Activated CD4-positive, alpha-beta T cell treated with anti-CD3 and anti-CD28 coated beads, Interleukin-2, amount 50 U/mL, for 48 hours (primary cell): ENCODE measurements around the gene PIM1.
"Not testable (repeated sequence)": the region's sequence is repeated elsewhere in the genome, so short reads cannot be mapped to it uniquely, and the experiment has no call there.

Experiments
- DNase-seq, 2 experiments: peaks; one replicate each; pipeline ENCODE4 v3.0.0-alpha.2; 2020

The PIM1 gene

DNA sequence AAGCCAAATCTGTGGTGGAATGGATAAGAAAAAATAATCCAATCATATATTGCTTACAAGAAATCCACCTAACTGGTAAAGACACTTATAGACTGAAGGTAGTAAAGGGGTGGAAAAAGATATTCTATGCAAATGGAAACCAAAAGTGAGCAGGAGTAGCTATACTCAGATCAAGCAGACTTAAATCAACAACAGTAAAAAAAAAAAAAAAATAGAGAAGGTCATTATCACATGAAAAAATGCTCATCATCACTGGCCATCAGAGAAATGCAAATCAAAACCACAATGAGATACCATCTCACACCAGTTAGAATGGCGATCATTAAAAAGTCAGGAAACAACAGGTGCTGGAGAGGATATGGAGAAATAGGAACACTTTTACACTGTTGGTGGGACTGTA, 24.9 kb downstream of the PIM1 start:
- not testable (repeated sequence) for DNase-seq

DNA sequence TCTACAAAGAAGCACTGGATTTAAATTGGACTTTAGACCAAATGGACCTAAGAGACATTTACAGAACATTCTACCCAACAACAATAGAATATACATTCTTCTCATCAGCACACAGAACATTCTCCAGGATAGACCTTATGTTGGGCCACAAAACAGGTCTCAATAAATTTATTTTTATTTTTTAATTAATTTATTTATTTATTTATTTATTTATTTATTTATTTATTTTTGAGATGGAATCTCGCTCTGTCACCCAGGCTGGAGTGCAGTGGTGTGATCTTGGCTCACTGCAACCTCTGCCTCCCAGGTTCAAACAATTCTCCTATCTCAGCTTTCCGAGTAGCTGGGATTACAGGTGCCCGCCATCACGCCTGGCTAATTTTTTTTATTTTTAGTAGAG, 26.5 kb downstream of the PIM1 start:
- DNase-seq = not testable (repeated sequence)

DNA sequence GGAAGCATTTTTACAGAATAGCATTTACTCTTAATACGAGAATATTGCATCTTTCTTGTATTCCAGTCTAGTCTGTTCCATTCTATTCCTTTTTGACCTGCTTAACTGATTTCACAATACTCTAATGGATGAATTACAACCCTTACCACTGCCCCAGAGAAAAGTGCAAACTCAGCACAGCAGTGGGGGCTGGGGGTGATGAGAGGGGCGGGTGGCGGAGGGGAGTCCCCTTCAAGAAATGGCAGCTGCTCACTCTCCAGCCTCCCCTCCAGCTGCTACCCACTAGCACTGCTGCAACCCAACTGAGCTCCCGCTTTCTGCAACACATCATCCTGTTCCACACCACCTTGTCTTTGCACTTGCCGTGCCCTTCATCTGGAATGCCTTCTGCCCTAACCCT, 30.1 kb downstream of the PIM1 start:
- no peak for DNase-seq

DNA sequence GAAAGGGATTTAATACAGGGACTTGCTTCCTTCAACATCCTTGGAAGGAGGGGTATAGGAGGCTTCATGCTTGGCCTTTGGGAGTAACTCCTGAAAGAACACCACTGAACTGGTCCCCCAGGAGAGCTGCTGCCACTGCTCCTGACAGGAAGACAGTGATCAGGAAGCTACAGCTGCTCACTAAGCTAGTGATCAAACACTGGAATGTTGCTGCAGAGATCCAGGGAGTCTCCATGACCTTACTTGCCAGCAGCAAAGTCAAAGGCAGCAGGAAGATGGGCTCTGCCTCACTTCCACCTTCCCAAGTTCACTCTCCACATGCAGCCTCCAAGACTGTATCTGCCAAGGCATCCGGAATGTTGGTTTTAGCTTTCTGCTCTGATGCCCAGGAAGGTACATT, 31.8 kb downstream of the PIM1 start:
- no peak for DNase-seq

DNA sequence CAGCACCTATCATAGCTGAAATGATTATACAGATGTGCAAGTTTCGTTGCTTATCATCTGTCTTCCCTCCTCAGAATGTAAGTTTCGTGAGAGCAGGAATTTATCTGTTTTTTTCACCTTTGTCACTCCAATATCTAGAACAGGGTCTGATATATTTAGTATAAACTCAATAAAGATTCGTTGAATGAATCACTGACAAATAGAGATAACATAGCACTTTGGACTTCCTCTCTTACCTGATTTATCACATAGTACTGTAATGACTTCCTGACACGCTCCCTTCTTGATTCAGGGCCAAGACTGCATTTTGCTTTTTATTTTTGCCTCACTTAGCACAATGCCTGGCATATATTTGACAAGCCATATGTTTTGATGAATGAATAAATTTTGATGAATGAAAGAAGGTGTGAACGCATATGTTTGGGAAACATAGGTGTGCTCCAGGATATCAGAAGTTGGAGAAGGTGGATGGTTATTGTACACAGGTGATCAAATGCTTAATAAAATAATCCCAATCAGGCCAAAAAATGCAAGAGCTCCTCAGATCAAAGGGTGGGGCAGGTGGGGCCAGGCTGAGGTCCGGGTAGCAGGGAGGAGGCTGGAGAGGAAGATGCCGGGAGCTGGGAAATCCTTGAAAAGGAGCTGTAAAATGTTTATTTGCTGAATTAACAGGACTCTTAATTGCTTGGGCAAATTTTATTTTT, 33.0 kb downstream of the PIM1 start:
- DNase-seq = no peak

DNA sequence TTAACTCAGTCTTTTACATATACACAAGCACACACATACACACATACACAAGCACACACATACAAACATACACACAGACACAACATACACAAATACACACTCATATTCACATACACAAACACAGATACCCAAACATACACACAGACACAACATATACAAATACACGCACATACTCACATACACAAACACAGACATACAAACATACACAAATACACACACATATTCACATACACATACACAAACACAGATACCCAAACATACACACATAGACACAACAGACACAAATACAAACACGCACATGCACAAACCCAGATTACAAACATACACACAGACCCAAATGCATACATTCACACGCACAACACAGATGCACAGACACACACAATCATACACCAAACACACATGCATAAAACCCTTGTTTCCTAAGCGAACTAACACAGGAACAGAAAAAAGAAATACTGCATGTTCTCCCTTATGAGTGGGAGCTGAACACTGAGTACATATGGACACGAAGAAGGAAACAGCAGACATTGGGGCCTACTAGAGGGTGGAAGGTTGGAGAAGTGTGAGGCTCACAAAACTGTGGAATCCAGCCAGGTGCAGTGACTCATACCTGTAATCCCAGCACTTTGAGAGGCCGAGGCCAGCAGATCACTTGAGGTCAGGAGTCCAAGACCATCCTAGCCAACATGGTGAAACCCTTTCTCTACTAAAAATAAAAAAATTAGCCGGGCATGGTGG, 34.2 kb downstream of the PIM1 start:
- no peak for DNase-seq

DNA sequence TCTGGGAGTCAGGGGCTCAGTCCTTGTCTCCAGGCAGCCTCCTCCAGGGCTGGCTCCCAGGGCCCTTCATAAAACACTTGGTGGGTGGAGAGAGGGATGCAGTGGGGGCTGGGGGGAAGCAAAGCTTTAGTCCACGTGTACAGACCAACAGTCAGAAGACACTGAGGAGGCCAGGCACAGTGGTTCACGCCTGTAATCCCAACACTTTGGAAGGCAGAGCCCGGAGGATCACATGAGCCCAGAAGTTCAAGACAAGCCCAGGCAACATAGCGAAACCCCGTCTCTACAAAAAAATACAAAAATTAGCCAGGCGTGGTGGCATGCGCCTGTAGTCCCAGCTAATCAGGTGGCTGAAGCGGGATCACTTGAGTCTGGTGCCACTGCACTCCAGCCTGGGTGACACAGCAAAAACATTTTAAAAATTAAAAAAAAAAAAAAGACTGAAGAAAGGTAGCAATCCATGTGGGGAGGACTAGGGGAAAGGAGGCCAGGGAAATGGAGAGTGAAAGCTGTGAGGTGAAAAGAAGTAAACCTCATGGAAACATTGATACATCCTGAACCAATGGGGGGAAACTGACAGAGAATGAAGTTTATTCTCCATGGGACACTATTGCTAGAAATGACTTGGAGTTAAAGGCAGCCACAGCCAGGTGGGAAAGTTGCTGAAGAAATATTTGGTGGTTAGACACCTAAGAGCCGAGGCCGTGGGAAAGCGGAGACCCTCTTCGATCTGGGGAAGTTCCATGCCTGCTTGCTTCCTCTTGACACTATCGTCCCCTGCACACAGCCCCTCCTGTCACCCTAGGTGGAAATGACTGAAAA, 35.4 kb downstream of the PIM1 start:
- DNase-seq = no peak

DNA sequence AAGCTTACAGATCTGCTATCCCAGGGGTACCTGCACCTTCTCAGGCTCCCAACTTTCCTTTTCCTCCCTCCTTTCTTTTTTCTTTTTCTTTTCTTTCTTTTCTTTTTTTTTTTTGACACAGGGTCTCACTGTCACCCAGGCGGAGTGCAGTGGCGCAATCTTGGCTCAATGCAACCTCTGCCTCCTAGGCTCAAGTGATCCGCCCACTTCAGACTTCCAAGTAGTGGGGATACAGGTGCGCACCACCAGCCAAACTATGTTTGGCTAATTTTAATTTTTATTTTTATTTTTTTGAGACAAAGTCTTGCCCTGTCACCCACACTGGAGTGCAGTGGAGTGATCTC, 36.0 kb downstream of the PIM1 start:
- DNase-seq = no peak

DNA sequence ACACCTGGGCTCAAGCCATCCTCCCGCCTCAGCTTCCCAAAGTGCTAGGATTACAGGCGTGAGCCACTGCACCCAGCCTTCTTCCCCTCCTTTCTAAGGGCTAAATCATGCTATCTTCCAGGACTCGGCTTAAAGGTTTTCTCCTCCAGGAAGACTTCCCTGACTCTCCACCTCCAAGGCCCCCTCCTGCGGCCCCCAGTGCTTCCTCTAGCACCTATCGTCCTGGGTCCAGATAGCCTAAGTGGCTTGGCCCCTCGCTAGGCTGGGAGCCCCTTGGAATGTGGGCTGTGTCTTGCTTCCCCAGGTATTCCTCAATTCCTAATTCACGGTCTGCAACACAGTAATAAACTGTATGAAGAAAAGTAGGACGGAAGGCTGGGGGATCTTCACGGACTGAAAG, 36.7 kb downstream of the PIM1 start:
- no peak for DNase-seq

DNA sequence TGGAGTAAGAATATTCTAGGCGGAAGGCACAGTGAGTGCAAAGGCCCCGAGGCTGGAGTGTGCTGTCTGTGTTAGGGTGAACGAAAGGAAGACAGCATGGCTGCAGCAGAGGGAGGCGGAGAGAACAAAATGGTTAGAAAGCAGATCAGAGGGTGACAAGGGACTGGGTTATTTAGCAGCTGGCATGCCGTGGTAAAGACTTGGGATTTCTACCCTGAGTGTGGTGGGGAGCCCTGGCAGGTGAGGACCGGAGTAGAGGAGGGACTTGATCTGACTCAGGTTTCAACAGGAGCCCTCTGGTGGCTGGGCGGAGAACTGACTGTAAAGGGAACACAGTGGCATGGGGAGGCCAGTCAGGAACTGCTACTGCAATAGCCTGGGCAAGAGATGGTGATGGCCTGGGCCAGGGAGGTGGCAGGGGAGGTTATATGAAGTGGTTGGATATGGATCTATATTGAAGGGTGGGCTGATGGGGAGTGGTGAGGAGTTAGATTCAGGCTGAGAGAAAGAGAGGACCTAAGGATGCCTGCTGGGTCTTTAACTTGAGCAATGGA, 38.0 kb downstream of the PIM1 start:
- DNase-seq = peak; percentile 96 to 97

DNA sequence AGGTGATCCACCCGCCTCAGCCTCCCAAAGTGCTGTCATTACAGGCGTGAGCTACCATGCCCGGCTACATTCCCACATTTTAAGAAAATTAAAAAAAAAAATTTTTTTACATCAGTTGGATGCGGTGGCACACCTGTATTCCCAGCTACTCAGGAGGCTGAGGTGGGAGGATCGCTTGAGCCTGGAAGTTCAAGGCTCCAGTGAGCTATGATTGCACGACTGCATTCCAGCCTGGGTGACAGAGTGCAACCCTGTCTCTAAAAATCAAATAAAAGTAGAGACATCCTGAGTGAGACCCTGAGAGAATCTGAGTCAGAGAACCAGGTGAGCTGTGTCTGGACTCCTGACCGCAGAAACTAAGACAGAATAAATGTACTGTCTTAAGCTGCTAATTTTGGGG, 38.8 kb downstream of the PIM1 start:
- DNase-seq = no peak

DNA sequence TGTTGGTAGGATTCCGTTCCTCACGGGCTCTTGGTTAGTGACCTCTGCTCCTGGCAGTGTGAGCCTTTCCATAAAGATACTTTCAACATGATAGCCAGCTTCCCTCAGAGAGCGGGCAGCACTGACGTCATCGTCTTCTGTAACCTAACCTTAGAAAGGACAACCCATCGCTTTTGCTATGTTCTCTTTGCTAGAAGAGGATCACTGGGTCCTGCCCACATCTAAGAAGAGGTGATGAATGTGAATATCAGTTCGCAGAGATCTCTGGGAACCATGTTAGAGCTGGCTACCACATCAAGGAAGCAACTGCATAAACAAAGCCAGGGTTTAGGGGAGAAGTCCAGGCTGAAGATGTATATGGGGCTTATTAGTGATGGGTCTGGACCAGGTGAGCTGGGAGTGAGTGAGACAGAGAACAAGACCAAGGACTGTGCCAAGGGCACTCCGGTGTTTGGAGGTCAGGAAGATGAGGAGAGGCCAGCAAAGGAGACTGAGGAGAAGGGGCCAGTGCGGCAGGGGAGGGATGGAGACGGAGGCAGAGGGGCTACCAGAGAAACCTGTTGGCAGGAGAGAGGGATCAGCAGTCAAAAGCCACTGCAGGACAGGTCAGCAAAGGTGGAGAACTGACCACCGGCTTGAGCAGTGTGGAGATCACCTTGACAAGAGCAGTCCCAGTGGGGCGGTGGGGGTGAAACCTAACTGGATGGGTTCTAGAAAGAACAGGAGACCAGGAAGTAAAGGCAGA, 39.7 kb downstream of the PIM1 start:
- peak; percentile 46 to 58 for DNase-seq

DNA sequence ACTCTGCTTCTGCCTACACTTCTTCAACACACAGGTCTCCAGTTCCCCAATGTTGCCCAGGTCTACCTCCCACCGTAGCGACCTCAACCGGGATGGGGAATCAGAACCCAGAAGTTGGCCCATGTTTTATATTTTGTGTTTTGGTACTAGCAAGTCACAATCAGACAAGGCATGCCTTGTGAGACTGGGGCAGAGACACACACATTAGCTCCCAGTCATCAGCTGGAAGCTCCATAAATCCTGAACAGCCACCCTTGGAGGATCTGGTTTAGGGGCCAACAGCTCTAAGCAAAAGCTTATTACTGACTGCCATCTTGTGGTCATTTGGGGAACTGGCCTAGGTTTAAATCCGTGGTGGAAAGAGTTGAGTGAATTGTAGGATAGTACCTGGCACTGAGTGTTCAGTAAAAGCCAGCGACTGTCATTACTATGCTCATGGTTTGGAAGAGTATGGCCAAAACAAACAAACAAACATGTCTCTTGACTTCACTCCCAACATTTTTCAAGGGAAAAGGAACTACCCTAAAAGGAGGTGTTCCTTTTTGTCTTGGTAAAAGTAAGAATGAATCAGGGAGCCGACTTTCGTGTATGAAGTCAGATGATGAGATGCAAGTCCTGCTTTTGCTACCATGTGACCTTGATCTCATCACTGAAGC, 40.5 kb downstream of the PIM1 start:
- DNase-seq = peak; percentile 82 to 89

DNA sequence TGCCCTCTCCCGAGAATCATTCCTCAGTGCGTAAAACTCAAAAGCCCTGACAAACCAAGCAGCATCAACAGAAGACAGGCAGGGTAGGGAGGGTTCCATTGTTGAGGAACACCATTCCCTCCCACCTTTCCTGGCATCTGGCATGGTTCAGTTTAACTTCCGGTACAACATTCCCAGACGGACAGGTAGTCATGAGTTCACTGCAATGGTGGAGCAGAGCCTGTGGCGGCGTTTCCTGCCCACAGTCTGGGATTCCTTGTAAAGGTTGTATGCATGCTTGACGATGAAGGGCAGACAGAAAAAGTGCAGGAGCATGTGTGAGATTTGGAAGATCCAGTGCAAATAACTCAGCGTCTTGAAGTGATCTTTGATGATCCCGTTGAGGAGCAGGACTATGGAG, 42.3 kb downstream of the PIM1 start:
- no peak for DNase-seq

DNA sequence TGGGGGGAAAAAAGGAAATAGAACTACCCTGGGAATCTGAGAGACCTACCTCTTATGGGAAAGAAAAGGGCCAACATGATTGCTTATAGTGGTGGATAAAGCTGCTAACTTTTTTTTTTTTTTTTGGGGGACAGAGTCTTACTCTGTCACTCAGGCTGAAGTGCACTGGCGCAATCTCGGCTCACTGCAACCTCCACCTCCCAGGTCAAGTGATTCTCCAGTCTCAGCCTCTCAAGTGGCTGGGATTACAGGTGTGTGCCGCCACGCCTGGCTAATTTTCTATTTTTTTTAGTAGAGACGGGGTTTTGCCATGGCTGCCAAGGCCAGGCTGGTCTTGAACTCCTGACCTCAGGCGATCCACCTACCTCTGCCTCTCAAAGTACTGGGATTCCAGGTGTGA, 48.1 kb downstream of the PIM1 start:
- no peak for DNase-seq

DNA sequence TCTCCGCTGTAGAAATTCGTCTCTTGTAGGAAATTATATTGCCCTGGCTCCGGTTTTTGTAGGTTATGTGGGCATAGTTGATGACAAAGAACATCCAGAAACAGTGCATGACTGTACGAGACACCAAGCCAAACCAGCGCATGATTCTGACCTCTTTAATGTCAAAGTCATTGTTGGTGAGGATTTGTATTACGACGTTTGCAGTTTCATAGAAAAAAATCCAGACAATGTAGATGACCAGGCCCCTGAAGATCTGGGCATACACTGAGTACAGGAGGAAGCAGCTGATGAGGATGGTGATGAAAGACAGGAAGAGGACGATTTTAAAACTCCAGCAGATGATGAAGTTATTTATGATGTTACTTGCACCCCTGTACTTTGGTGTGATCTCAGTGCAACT, 48.6 kb downstream of the PIM1 start:
- DNase-seq = no peak

DNA sequence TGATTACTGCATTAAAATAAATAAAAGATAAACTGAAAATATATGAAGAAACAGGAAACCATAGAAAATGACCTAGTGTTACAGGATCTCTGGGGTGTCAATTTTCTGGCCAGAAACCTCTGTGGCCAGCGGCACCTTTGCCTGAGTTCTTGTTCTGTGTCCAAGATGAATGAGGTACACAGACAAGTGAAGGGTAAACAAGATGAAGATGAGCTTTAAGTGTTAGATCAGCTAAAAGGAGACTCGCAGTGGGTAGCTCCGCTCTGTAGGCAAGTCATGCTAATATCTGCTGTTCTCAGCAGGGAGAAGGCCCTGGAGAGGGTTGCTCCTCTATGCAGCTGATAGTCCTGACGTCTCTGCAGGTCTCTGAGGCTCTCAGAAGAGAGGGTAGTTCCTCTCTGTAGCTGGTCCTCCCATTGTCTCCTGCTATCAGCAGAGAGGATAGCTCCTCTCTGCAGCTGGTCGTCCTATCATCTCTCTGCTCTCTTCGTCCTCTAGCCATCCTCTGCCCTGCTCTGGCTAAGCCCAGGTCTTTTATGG, 51.7 kb downstream of the PIM1 start:
- DNase-seq = no peak

DNA sequence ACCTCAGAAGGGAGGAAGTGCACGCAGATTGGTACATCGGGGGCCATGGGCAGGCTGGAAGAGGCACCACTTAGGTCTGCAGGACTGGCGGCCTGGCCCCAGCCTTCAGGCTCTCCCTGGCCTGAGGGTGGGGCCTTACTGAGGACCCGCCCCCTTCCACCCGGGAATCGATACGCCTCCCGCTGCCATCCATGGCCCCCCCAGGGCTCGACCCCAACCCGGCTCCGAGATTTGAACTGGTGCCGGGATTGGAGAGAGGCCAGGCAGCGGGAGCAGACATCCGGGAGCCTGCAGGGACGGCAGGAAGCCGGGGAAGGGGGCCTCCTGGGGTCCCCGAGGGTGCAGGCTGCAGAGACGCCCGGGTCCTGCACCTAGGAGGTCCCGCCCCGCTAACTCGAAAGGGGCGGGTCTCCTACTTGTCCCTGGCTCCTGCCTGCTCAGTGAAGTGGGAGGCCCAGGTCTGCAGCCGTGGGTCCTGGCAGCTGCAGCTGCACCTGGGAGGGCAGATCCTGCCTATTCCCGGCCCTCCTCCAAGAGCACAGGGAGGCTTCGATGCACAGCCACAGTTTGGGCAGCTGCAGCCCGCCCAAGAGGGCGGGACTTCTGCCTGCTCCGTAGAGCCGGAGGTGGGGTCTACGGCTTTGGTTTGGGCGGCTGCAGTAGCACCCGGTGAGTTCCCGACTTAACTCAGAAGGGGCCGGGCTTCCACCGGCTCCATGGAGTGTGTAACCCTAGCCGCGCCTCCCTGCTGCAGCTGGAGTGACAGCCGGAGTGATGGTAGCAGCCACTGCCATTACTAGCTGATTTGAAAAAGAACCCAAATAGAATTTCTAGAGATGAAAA, 52.4 kb downstream of the PIM1 start:
- DNase-seq = peak; percentile 77 to 82

DNA sequence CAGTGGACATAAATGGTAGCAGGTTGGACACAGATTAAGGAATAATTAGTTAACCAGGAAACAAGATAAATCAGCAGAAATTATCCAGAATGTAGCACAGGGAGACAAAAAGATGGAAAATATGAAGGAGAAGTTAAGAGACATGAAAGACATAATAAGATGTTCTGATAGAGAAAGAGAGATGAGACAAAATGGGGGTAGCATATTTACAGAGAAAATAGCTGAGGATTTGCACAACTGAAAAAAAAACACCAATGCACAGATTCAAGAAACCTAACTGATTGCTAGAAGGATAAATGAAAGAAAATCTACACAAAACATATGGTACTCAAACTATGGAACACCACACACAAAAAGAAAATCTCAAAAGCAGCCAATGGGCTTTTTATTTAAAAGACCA, 53.0 kb downstream of the PIM1 start:
- no peak for DNase-seq
